Epidermal melanocyte (primary cell): ENCODE results near the gene AADACL2.

Experiments used
- DNase-seq: peaks from one replicate; pipeline ENCODE4 v3.0.0; 2011; ENCODE audit warnings: low spot score; ENCODE audit not compliant: insufficient read length

AADACL2 gene

GRCh38 chr3:151804267-151804666 is 70.5 kb downstream of the AADACL2 start:
- DNase-seq = no peak

DNA sequence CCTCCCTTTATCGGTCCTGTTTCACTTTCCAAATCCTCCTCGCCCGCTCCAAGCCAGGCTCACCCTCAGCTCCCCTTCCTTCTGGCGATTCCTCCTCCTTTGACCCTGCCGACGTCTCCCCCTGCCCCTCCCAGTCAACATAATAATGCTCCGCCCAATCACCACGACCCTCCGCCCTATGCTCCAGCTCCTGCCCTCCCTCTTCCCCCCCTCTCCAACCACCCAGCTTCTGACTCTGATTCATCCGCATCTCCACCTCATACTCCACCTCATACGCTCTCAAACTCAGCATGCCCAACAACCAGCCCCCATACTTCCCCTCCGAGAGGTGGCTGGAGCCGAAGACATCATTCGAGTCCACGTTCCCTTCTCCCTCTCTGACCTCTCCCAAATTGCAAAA is 73.1 kb downstream of the AADACL2 start:
- no peak for DNase-seq
